Stomach (tissue), 4 donors: Measurements from ENCODE around the gene MYOCOS.

Experiments used
- POLR2A ChIP-seq, 4 donors: fragments of 450-650 bp; IDR thresholded peaks; one replicate each; pipeline ENCODE4 v1.6.1; 2016; ENCODE audit warnings: antibody characterized with exemption in 4 of 4, control low read depth in 2 of 4, mild to moderate bottlenecking in 1 of 4, moderate library complexity in 1 of 4
- POLR2AphosphoS5 ChIP-seq, 3 donors: sonication (generic); formaldehyde crosslinking; IDR thresholded peaks; one replicate each; pipeline ENCODE4 v1.6.1; 2016; ENCODE audit warnings: antibody characterized with exemption in 3 of 3
- TF ChIP-seq, protein P1 (sequence below), 7 experiments: fragments of 450-650 bp in 4 of 7; fragments of 200-600 bp in 3 of 7; sonication (generic) in 3 of 7; IDR thresholded peaks; one replicate each; pipeline ENCODE4 v1.5.1; 2016 to 2019; ENCODE audit warnings: antibody characterized with exemption in 7 of 7, control low read depth in 2 of 7, mild to moderate bottlenecking in 1 of 7

DNA sequence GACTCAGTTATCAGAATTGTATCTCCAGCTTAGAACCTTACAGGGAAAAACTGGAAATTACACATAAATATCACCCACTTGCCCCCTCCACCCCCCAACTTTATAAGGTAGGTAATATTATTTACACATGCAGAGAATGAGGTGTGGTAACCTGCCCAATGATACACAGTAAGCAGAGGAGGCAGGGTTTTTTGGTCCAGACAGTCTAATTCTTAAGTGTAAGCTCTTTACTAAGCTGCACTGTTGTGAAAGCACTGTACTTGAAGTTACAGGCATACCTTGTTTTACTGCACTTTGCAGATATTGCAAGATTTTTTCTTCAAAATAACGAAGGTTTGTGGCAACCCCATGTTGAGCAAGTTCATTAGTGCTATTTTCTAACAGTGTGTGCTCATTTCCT is 24.8 kb upstream of the MYOCOS start:
- no peak for TF ChIP-seq POLR2A (IDR thresholded peaks at IDR 0.05)
- TF ChIP-seq, protein P1, sequence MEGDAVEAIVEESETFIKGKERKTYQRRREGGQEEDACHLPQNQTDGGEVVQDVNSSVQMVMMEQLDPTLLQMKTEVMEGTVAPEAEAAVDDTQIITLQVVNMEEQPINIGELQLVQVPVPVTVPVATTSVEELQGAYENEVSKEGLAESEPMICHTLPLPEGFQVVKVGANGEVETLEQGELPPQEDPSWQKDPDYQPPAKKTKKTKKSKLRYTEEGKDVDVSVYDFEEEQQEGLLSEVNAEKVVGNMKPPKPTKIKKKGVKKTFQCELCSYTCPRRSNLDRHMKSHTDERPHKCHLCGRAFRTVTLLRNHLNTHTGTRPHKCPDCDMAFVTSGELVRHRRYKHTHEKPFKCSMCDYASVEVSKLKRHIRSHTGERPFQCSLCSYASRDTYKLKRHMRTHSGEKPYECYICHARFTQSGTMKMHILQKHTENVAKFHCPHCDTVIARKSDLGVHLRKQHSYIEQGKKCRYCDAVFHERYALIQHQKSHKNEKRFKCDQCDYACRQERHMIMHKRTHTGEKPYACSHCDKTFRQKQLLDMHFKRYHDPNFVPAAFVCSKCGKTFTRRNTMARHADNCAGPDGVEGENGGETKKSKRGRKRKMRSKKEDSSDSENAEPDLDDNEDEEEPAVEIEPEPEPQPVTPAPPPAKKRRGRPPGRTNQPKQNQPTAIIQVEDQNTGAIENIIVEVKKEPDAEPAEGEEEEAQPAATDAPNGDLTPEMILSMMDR (IDR thresholded peaks at IDR 0.05): no peak
- TF ChIP-seq POLR2AphosphoS5 (IDR thresholded peaks at IDR 0.05): no peak
